GM12878 (cell line): Measurements from ENCODE around the gene DPP6. TPM values are rescaled to one million over a fixed set of nuclear protein-coding genes. Genes with fewer than 3 reads are reported as not detected.

Experiments
- ATAC-seq: fragments of 200-7000 bp; cut with Tn5 transposase; 3 replicates; pipeline ENCODE4 v1.9.1; 2020; ENCODE audit warnings: mild to moderate bottlenecking, moderate library complexity
- BruUV-seq: library from RNA; stranded (reverse); fragments of 400-500 nt; replicated peaks from 2 replicates; lab custom pipeline; 2021; lab: Mats Ljungman, UMichigan
- CTCF ChIA-PET: fragments of 300-600 bp; sonication (Branson Sonifier 250); formaldehyde crosslinking; extraction: SDS; loops from one replicate; lab custom pipeline; 2021; ENCODE audit warnings: inconsistent platforms; lab: Yijun Ruan, JAX
- POLR2A ChIA-PET: fragments of 350-600 bp; formaldehyde crosslinking; extraction: SDS; loops from one replicate; lab custom pipeline; 2021; ENCODE audit warnings: inconsistent platforms; lab: Charles Lee
- RAD21 ChIA-PET: fragments of 300-600 bp; sonication (Branson Sonifier 250); formaldehyde crosslinking; loops from one replicate; lab custom pipeline; 2023; ENCODE audit warnings: antibody characterized with exemption; ENCODE audit not compliant: unreplicated experiment; lab: Charles Lee
- SMC1A ChIA-PET: fragments of 300-600 bp; sonication (Branson Sonifier 250); formaldehyde crosslinking; loops from one replicate; lab custom pipeline; 2023; ENCODE audit not compliant: unreplicated experiment, uncharacterized antibody; lab: Charles Lee
- DNase-seq: peaks from one replicate; pipeline ENCODE4 v3.0.0-alpha.2; 2011; ENCODE audit warnings: low read depth, low spot score
- FAIRE-seq: peaks from 3 replicates; lab custom pipeline; 2011; peaks lifted over from hg19 to GRCh38; lab: Jason Lieb, UNC
- H2AFZ ChIP-seq: 2 replicates; pipeline ENCODE4 v1.6.0; 2011; ENCODE audit warnings: low read depth, low read length, control low read depth; ENCODE audit not compliant: control insufficient read depth
- H3K27ac ChIP-seq: 2 replicates; pipeline ENCODE4 v1.5.1; 2011; ENCODE audit warnings: control low read depth; ENCODE audit not compliant: control insufficient read depth, insufficient read depth
- H3K27me3 ChIP-seq, 2 experiments: replicated peaks in 1 of 2; 2 replicates each; pipeline versions ENCODE4 v1.6.0 to v1.6.1; 2011; ENCODE audit warnings: low read length in 1 of 2; ENCODE audit not compliant: control insufficient read depth in 2 of 2, insufficient read depth in 2 of 2
- H3K36me3 ChIP-seq, 2 experiments: 2 replicates each; pipeline ENCODE4 v1.5.1; 2011; ENCODE audit warnings: low read length in 1 of 2; ENCODE audit not compliant: control insufficient read depth in 2 of 2, insufficient read depth in 2 of 2
- H3K4me1 ChIP-seq: 2 replicates; pipeline ENCODE4 v1.6.1; 2011; ENCODE audit warnings: mild to moderate bottlenecking, low read length, moderate library complexity, mixed read lengths; ENCODE audit not compliant: control insufficient read depth, insufficient read depth
- H3K4me2 ChIP-seq: 2 replicates; pipeline ENCODE4 v1.6.0; 2011; ENCODE audit warnings: control low read depth; ENCODE audit not compliant: control insufficient read depth, insufficient read depth
- H3K4me3 ChIP-seq: fragments of 200-600 bp; sonication (generic); 2 replicates; pipeline ENCODE4 v1.5.1; 2016
- H3K79me2 ChIP-seq: 2 replicates; pipeline ENCODE4 v1.6.0; 2011; ENCODE audit warnings: low read length; ENCODE audit not compliant: control insufficient read depth, insufficient read depth
- H3K9ac ChIP-seq: 2 replicates; pipeline ENCODE4 v1.8.0; 2011; ENCODE audit warnings: low read length, control low read depth, mixed read lengths; ENCODE audit not compliant: control insufficient read depth, insufficient read depth
- H3K9me3 ChIP-seq: replicated peaks from 3 replicates; pipeline ENCODE4 v1.5.1; 2011; ENCODE audit warnings: mild to moderate bottlenecking, low read length; ENCODE audit not compliant: control insufficient read depth, insufficient read depth
- H4K20me1 ChIP-seq: 2 replicates; pipeline ENCODE4 v1.6.0; 2011; ENCODE audit not compliant: control insufficient read depth, insufficient read depth
- FOXM1 ChIP-seq: IDR thresholded peaks from 2 replicates; pipeline ENCODE4 v1.6.1; 2012; ENCODE audit warnings: low read depth, mild to moderate bottlenecking, inconsistent platforms, low read length, moderate library complexity
- IRF4 ChIP-seq: IDR thresholded peaks from 2 replicates; pipeline ENCODE4 v1.6.1; 2011; ENCODE audit warnings: low read depth, low read length
- NR2C1 ChIP-seq: fragments of 450-650 bp; IDR thresholded peaks from 2 replicates; pipeline ENCODE4 v1.6.1; 2017; ENCODE audit warnings: antibody characterized with exemption, mild to moderate bottlenecking, moderate library complexity
- POLR2A ChIP-seq: IDR thresholded peaks from 2 replicates; pipeline ENCODE4 v1.6.1; 2011; ENCODE audit warnings: low read depth, mild to moderate bottlenecking, low read length
- SP1 ChIP-seq: IDR thresholded peaks from one replicate; pipeline ENCODE4 v1.6.1; 2011; ENCODE audit warnings: low read depth, low read length
- SREBF2 ChIP-seq: IDR thresholded peaks from 2 replicates; pipeline ENCODE4 v1.6.1; 2012; ENCODE audit warnings: mild to moderate bottlenecking, low read length
- YY1 ChIP-seq: IDR thresholded peaks from 2 replicates; pipeline ENCODE4 v1.6.1; 2011; ENCODE audit warnings: low read depth, mild to moderate bottlenecking, low read length
- ZNF384 ChIP-seq: IDR thresholded peaks from 2 replicates; pipeline ENCODE4 v1.6.1; 2012; ENCODE audit warnings: low read depth, mild to moderate bottlenecking, low read length, improper control_type of control experiment, borderline replicate concordance
- WGBS: methylation state at CpG from one replicate; pipeline ENCODE4 v1.1.6; 2016; ENCODE audit warnings: low lambda C conversion rate; ENCODE audit not compliant: insufficient replicate concordance, insufficient coverage; ENCODE audit errors: missing lambda C conversion rate; 5-methylcytosine and 5-hydroxymethylcytosine counted together
- in situ Hi-C: fragments of 300-500 bp; cut with MboI; formaldehyde crosslinking; loops from 9 replicates; pipeline ENCODE4 v1.14.3; 2018; ENCODE audit warnings: mixed read lengths
- intact Hi-C: fragments of 100-400 bp; cut with micrococcal nuclease; formaldehyde crosslinking; loops from one replicate; pipeline ENCODE4 v1.14.2; 2022; ENCODE audit not compliant: unreplicated experiment
- polyA plus RNA-seq, 11 experiments: library from polyadenylated mRNA; depleted of rRNA in 4 of 11; unstranded in 6 of 11; stranded (reverse) in 5 of 11; fragments of >200 nt; fragmentation: Nextera tagmentation in 4 of 11; fragmentation: Illumina TruSeq in 1 of 11; extraction: Ambion mirVana in 4 of 11; extraction: Trizol in 1 of 11; gene quantifications; 1 replicate in 1 of 11; 2 replicates in 10 of 11; pipeline versions ENCODE4 v1.2.1 to v1.2.3, GENCODE V29; 2011 to 2016; ENCODE audit warnings: inconsistent platforms in 2 of 11, missing spikeins in 2 of 11, low read depth in 1 of 11
- total RNA-seq, 4 experiments: library from RNA; depleted of rRNA in 3 of 4; stranded (reverse); fragments of >200 nt in 3 of 4; fragmentation: Illumina TruSeq in 1 of 4; extraction: Trizol in 1 of 4; gene quantifications; 2 replicates each; pipeline versions ENCODE4 v1.2.1 to v1.2.3, GENCODE V29; 2013 to 2021
- TF ChIP-seq, protein P1 (sequence below): IDR thresholded peaks from 2 replicates; pipeline ENCODE4 v1.6.1; 2012; ENCODE audit warnings: low read depth, low read length, improper control_type of control experiment
- TF ChIP-seq, protein P2 (sequence below): fragments of 450-650 bp; IDR thresholded peaks from 2 replicates; pipeline ENCODE4 v1.6.1; 2016; ENCODE audit warnings: mild to moderate bottlenecking, moderate library complexity, borderline replicate concordance

The DPP6 gene
- total and polyA plus RNA-seq, 10 of the 15 experiments (the other 5 are each of a cell fraction or from before 2014, with no cell fraction given): not detected

GRCh38 chr7:154167051-154167450 is 114.9 kb downstream of the DPP6 start:
- Histone ChIP-seq H3K27me3 (no peaks in the 10 kb centered on the region), H4K20me1 (no peaks in the 10 kb centered on the region), H3K4me1 (no peaks in the 10 kb centered on the region), H2AFZ (no peak overlapping the region), H3K9ac (no peak overlapping the region), H3K79me2 (no peaks in the 10 kb centered on the region), H3K4me3 (no peak overlapping the region), H3K4me2 (no peak overlapping the region), H3K9me3 (no peaks in the 10 kb centered on the region), H3K27ac (no peak overlapping the region), H3K36me3 (no peaks in the 10 kb centered on the region)
- DNase-seq (no peak), FAIRE-seq (no peak), ATAC-seq (no peak)
- in situ Hi-C loops (no loop called here), intact Hi-C loops (no loop called here)
- CTCF ChIA-PET: no interaction called here
- RAD21 ChIA-PET: no interaction called here
- POLR2A ChIA-PET: no interaction called here
- SMC1A ChIA-PET: interaction anchor here (1.6 kb wide), 1 partner anchor 14 kb away, joined by 3 read pairs; no protein-coding TSS in a partner anchor
- no peak for TF ChIP-seq SREBF2
- TF ChIP-seq, protein P1, sequence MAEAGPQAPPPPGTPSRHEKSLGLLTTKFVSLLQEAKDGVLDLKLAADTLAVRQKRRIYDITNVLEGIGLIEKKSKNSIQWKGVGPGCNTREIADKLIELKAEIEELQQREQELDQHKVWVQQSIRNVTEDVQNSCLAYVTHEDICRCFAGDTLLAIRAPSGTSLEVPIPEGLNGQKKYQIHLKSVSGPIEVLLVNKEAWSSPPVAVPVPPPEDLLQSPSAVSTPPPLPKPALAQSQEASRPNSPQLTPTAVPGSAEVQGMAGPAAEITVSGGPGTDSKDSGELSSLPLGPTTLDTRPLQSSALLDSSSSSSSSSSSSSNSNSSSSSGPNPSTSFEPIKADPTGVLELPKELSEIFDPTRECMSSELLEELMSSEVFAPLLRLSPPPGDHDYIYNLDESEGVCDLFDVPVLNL: no peak
- WGBS: 14% methylated on average over 4 of the region's 4 CpGs
- BruUV-seq: no TSS peak

DNA sequence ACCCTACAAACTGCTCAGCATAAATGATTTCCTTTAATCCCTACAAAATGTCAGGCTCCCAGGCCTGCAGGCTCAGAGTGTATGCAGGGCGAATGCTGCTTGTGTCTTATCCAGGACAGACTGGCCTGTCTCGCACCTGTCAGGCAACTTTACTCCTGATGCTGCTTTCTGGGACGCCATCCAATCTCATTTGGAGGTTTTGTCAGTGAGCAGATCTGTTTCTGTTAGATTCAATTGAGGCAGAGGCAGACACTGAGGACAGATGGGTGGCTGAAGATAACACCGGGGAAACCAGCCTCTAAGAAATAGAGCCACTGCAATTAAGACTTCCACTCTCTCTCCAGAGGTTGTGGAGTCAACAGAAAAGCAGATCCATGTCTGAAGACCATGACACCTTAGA is 115.6 kb downstream of the DPP6 start:
- ChIA-PET RAD21 (no interaction called here), SMC1A (interaction anchor here (1.6 kb wide), 1 partner anchor 14 kb away, joined by 3 read pairs; no protein-coding TSS in a partner anchor), CTCF (no interaction called here), POLR2A (no interaction called here)
- no peaks in the 10 kb centered on the region for H3K9me3 ChIP-seq
- H3K4me2 ChIP-seq: no peak overlapping the region
- H3K27ac ChIP-seq: no peak overlapping the region
- H3K4me1 ChIP-seq: no peaks in the 10 kb centered on the region
- no peak overlapping the region for H3K4me3 ChIP-seq
- H3K27me3 ChIP-seq: no peaks in the 10 kb centered on the region
- no peaks in the 10 kb centered on the region for H4K20me1 ChIP-seq
- H3K79me2 ChIP-seq: no peaks in the 10 kb centered on the region
- BruUV-seq: no TSS peak
- H2AFZ ChIP-seq: no peak overlapping the region
- H3K9ac ChIP-seq: no peak overlapping the region
- H3K36me3 ChIP-seq: no peaks in the 10 kb centered on the region
- no peak for ATAC-seq
- intact Hi-C loops: no loop called here
- in situ Hi-C loops: no loop called here
- 14% methylated on average over 4 of the region's 4 CpGs for WGBS
- no peak for DNase-seq
- no peak for FAIRE-seq
- TF ChIP-seq FOXM1 (no peak), IRF4 (no peak), SP1 (no peak), ZNF384 (no peak), NR2C1 (no peak), POLR2A (no peak), YY1 (no peak)
- TF ChIP-seq, protein P2, sequence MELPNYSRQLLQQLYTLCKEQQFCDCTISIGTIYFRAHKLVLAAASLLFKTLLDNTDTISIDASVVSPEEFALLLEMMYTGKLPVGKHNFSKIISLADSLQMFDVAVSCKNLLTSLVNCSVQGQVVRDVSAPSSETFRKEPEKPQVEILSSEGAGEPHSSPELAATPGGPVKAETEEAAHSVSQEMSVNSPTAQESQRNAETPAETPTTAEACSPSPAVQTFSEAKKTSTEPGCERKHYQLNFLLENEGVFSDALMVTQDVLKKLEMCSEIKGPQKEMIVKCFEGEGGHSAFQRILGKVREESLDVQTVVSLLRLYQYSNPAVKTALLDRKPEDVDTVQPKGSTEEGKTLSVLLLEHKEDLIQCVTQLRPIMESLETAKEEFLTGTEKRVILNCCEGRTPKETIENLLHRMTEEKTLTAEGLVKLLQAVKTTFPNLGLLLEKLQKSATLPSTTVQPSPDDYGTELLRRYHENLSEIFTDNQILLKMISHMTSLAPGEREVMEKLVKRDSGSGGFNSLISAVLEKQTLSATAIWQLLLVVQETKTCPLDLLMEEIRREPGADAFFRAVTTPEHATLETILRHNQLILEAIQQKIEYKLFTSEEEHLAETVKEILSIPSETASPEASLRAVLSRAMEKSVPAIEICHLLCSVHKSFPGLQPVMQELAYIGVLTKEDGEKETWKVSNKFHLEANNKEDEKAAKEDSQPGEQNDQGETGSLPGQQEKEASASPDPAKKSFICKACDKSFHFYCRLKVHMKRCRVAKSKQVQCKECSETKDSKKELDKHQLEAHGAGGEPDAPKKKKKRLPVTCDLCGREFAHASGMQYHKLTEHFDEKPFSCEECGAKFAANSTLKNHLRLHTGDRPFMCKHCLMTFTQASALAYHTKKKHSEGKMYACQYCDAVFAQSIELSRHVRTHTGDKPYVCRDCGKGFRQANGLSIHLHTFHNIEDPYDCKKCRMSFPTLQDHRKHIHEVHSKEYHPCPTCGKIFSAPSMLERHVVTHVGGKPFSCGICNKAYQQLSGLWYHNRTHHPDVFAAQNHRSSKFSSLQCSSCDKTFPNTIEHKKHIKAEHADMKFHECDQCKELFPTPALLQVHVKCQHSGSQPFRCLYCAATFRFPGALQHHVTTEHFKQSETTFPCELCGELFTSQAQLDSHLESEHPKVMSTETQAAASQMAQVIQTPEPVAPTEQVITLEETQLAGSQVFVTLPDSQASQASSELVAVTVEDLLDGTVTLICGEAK: no peak
- TF ChIP-seq, protein P1: no peak
